K562 (cell line): ENCODE results near the gene ATP13A2.

Source experiments
- CBX1 ChIP-seq: sonication (generic); IDR thresholded peaks from 2 replicates; pipeline ENCODE4 v1.6.1; 2016; ENCODE audit warnings: antibody characterized with exemption, low read depth, mild to moderate bottlenecking
- CTCF ChIP-seq, 3 experiments: IDR thresholded peaks in 2 of 3; conservative IDR thresholded peaks in 1 of 3; 2 replicates each; pipeline ENCODE4 v1.5.1; 2011 to 2012; ENCODE audit warnings: low read length in 3 of 3, mild to moderate bottlenecking in 3 of 3, control low read depth in 2 of 3, improper control_type of control experiment in 1 of 3, inconsistent platforms in 1 of 3, low read depth in 1 of 3, mixed read lengths in 1 of 3, moderate library complexity in 1 of 3; ENCODE audit not compliant: insufficient read depth in 2 of 3
- GATA2 ChIP-seq: sonication (generic); formaldehyde crosslinking; IDR thresholded peaks from 2 replicates; pipeline ENCODE4 v1.4.0; 2020; ENCODE audit warnings: mild to moderate bottlenecking, missing genetic modification reagents
- KLF16 ChIP-seq: IDR thresholded peaks from 2 replicates; pipeline ENCODE4 v1.6.1; 2016; ENCODE audit warnings: antibody characterized with exemption
- NFYB ChIP-seq: IDR thresholded peaks from 2 replicates; pipeline ENCODE4 v1.6.1; 2011; ENCODE audit warnings: mild to moderate bottlenecking, moderate library complexity; ENCODE audit not compliant: insufficient read length; ENCODE audit errors: extremely low read depth
- SREBF2 ChIP-seq: sonication (generic); formaldehyde crosslinking; IDR thresholded peaks from 2 replicates; pipeline ENCODE4 v1.4.0; 2020; ENCODE audit warnings: mild to moderate bottlenecking, missing genetic modification reagents
- STAT5B ChIP-seq: fragments of 250-450 bp; sonication (Bioruptor Pico); IDR thresholded peaks from 2 replicates; pipeline ENCODE4 v1.8.0; 2021; ENCODE audit warnings: mild to moderate bottlenecking, inconsistent platforms
- TAF15 ChIP-seq: fragments of 200-400 bp; formaldehyde crosslinking; IDR thresholded peaks from 2 replicates; pipeline ENCODE4 v1.6.1; 2017; ENCODE audit warnings: mild to moderate bottlenecking, low read depth, low read length, moderate library complexity
- TRIM28 ChIP-seq: fragments of 450-650 bp; IDR thresholded peaks from 2 replicates; pipeline ENCODE4 v1.6.1; 2017
- ZNF444 ChIP-seq: fragments of 250-450 bp; sonication (Bioruptor Pico); IDR thresholded peaks from 2 replicates; pipeline ENCODE4 v1.4.0; 2020; ENCODE audit warnings: mild to moderate bottlenecking, moderate library complexity
- TF ChIP-seq, protein P1 (sequence below), 2 experiments: fragments of 450-650 bp; formaldehyde crosslinking in 1 of 2; IDR thresholded peaks; 2 replicates each; pipeline versions ENCODE4 v1.4.0 to v1.6.1; 2014 to 2020; ENCODE audit warnings: mild to moderate bottlenecking in 2 of 2, borderline replicate concordance in 1 of 2, low read depth in 1 of 2

- TF ChIP-seq GATA2 (CRISPR knock-in tag) (no peak), STAT5B (no peak), TAF15 (no peak), SREBF2 (CRISPR knock-in tag) (no peak), CTCF (IDR thresholded peaks at IDR 0.05 in 2 of 3, conservative IDR thresholded peaks at IDR 0.05 in 1 of 3; ENCODE audit: insufficient read depth in 2 of 3, low read depth in 1 of 3, low read length in 3 of 3) (no peak), TRIM28 (no peak), NFYB (no peak), CBX1 (no peak), ZNF444 (CRISPR knock-in tag) (no peak), KLF16 (no peak)
- TF ChIP-seq, protein P1, sequence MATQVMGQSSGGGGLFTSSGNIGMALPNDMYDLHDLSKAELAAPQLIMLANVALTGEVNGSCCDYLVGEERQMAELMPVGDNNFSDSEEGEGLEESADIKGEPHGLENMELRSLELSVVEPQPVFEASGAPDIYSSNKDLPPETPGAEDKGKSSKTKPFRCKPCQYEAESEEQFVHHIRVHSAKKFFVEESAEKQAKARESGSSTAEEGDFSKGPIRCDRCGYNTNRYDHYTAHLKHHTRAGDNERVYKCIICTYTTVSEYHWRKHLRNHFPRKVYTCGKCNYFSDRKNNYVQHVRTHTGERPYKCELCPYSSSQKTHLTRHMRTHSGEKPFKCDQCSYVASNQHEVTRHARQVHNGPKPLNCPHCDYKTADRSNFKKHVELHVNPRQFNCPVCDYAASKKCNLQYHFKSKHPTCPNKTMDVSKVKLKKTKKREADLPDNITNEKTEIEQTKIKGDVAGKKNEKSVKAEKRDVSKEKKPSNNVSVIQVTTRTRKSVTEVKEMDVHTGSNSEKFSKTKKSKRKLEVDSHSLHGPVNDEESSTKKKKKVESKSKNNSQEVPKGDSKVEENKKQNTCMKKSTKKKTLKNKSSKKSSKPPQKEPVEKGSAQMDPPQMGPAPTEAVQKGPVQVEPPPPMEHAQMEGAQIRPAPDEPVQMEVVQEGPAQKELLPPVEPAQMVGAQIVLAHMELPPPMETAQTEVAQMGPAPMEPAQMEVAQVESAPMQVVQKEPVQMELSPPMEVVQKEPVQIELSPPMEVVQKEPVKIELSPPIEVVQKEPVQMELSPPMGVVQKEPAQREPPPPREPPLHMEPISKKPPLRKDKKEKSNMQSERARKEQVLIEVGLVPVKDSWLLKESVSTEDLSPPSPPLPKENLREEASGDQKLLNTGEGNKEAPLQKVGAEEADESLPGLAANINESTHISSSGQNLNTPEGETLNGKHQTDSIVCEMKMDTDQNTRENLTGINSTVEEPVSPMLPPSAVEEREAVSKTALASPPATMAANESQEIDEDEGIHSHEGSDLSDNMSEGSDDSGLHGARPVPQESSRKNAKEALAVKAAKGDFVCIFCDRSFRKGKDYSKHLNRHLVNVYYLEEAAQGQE (IDR thresholded peaks at IDR 0.05; ENCODE audit: borderline replicate concordance), result no peak
- TF ChIP-seq, protein P1 (CRISPR knock-in tag; IDR thresholded peaks at IDR 0.05; ENCODE audit: low read depth), result no peak
These were observed 4.6 kb downstream of the ATP13A2 start for GRCh38 chr1:17007121-17007520.
